Stimulated activated CD8-positive, alpha-beta memory T cell treated with anti-CD3 and anti-CD28 coated beads, Interleukin-4, amount 100 ng/mL, for 48 hours (primary cell): ENCODE results near the gene TBC1D2B.
"Not testable (repeated sequence)": the region's sequence is repeated elsewhere in the genome, so short reads cannot be mapped to it uniquely, and the experiment has no call there.

ENCODE experiments used
- DNase-seq: peaks from one replicate; pipeline ENCODE4 v3.0.0-alpha.2; 2020

The TBC1D2B gene

GRCh38 chr15:77999486-77999885 is 78.0 kb downstream of the TBC1D2B start:
- DNase-seq = no peak

GRCh38 chr15:77998592-77998991 is 78.9 kb downstream of the TBC1D2B start:
- DNase-seq = no peak

GRCh38 chr15:77997761-77998554 is 79.6 kb downstream of the TBC1D2B start:
- not testable (repeated sequence) for DNase-seq

GRCh38 chr15:77997221-77997620 is 80.3 kb downstream of the TBC1D2B start:
- not testable (repeated sequence) for DNase-seq

- not testable (repeated sequence) for DNase-seq
Observed at GRCh38 chr15:77996713-77997171, 80.8 kb downstream of the TBC1D2B start.

GRCh38 chr15:77996226-77996625 is 81.3 kb downstream of the TBC1D2B start:
- not testable (repeated sequence) for DNase-seq

- DNase-seq = not testable (repeated sequence)
Observed at GRCh38 chr15:77995537-77995918, 82.0 kb downstream of the TBC1D2B start.

GRCh38 chr15:77994893-77995536 is 82.5 kb downstream of the TBC1D2B start:
- DNase-seq = not testable (repeated sequence)

- DNase-seq = not testable (repeated sequence)
Observed at GRCh38 chr15:77993970-77994693, 83.4 kb downstream of the TBC1D2B start.

GRCh38 chr15:77993374-77993911 is 84.1 kb downstream of the TBC1D2B start:
- no peak for DNase-seq

- no peak for DNase-seq
Observed at GRCh38 chr15:77992356-77993222, 84.9 kb downstream of the TBC1D2B start.

- not testable (repeated sequence) for DNase-seq
Observed at GRCh38 chr15:77991658-77992201, 85.8 kb downstream of the TBC1D2B start.

- DNase-seq = no peak
Observed at GRCh38 chr15:77991029-77991406, 86.5 kb downstream of the TBC1D2B start.

GRCh38 chr15:77989296-77990143 is 88.0 kb downstream of the TBC1D2B start:
- no peak for DNase-seq

GRCh38 chr15:77988347-77989295 is 88.9 kb downstream of the TBC1D2B start:
- no peak for DNase-seq

- DNase-seq = not testable (repeated sequence)
Observed at GRCh38 chr15:77987765-77988136, 89.8 kb downstream of the TBC1D2B start.

- no peak for DNase-seq
Observed at GRCh38 chr15:77986891-77987764, 90.4 kb downstream of the TBC1D2B start.

- no peak for DNase-seq
Observed at GRCh38 chr15:77985931-77986480, 91.5 kb downstream of the TBC1D2B start.
